Gastrocnemius medialis (tissue), 4 donors: Measurements from ENCODE around the gene ATP6AP2. TPM values are rescaled to one million over a fixed set of nuclear protein-coding genes. Genes with fewer than 3 reads are reported as not detected.
"Not testable (repeated sequence)": the region's sequence is repeated elsewhere in the genome, so short reads cannot be mapped to it uniquely, and the experiment has no call there.

Source experiments
- ATAC-seq, 2 donors: fragments of 150-250 bp; one replicate each; pipeline ENCODE4 v1.9.1; 2016
- DNase-seq, 2 donors: peaks; one replicate each; pipeline ENCODE4 v3.0.0-alpha.2; 2019
- H3K27ac ChIP-seq, 4 donors: fragments of 200-600 bp; sonication (generic); 1 replicate in 1 of 4; 2 replicates in 3 of 4; pipeline ENCODE4 v1.5.1; 2016 to 2018; ENCODE audit warnings: mild to moderate bottlenecking in 2 of 4, moderate library complexity in 1 of 4
- H3K27me3 ChIP-seq, 3 donors: fragments of 200-600 bp; sonication (generic) in 2 of 3; 1 replicate in 1 of 3; 2 replicates in 2 of 3; pipeline versions ENCODE4 v1.5.1 to v1.6.0; 2016 to 2019; ENCODE audit warnings: mild to moderate bottlenecking in 1 of 3, moderate library complexity in 1 of 3
- H3K36me3 ChIP-seq, 2 donors: fragments of 200-600 bp; sonication (generic) in 1 of 2; one replicate each; pipeline ENCODE4 v1.5.1; 2017 to 2018
- H3K4me1 ChIP-seq, 2 donors: fragments of 200-600 bp; sonication (generic) in 1 of 2; one replicate each; pipeline ENCODE4 v1.5.1; 2016 to 2017; ENCODE audit warnings: mild to moderate bottlenecking in 2 of 2
- H3K4me3 ChIP-seq, 4 donors: fragments of 200-600 bp; sonication (generic) in 3 of 4; 1 replicate in 1 of 4; 2 replicates in 3 of 4; pipeline ENCODE4 v1.5.1; 2016 to 2019; ENCODE audit warnings: mild to moderate bottlenecking in 2 of 4
- H3K9me3 ChIP-seq, 3 donors: fragments of 200-600 bp; sonication (generic) in 2 of 3; 1 replicate in 1 of 3; 2 replicates in 2 of 3; pipeline ENCODE4 v1.5.1; 2016 to 2019
- CTCF ChIP-seq, 5 experiments: fragments of 450-650 bp in 3 of 5; fragments of 200-600 bp in 2 of 5; sonication (generic) in 2 of 5; IDR thresholded peaks in 4 of 5; conservative IDR thresholded peaks in 1 of 5; 1 replicate in 4 of 5; 2 replicates in 1 of 5; pipeline ENCODE4 v1.5.1; 2016 to 2019; ENCODE audit warnings: antibody characterized with exemption in 5 of 5, mild to moderate bottlenecking in 3 of 5, moderate library complexity in 3 of 5
- POLR2A ChIP-seq, 2 donors: fragments of 450-650 bp; IDR thresholded peaks; one replicate each; pipeline ENCODE4 v1.6.1; 2017; ENCODE audit warnings: antibody characterized with exemption in 2 of 2, mild to moderate bottlenecking in 2 of 2, moderate library complexity in 2 of 2
- in situ Hi-C, 4 donors: fragments of 200-750 bp; cut with MboI; loops; one replicate each; pipeline versions ENCODE4 v1.15.0 to v1.8.0; 2017; ENCODE audit warnings: low sequenced_read_pairs in 4 of 4
- intact Hi-C: fragments of 100-400 bp; cut with DNase I; formaldehyde crosslinking; loops from one replicate; pipeline ENCODE4 v1.15.1; 2023; ENCODE audit warnings: low total_unique reads
- total RNA-seq, 4 donors: library from RNA; depleted of rRNA; stranded (reverse); fragments of >200 nt; gene quantifications; one replicate each; pipeline versions ENCODE4 v1.1.0 to v1.2.3, GENCODE V29; 2016

Gene ATP6AP2
- total RNA-seq, 4 donors from 2014 or later, result 23.2 to 40.1 (median 31.5) TPM

- no peak for ATAC-seq
- Histone ChIP-seq H3K27me3 (peaks cover 0 to 15% (median 4%) of the 10 kb centered on the region in 3 donors), H3K9me3 (no peaks in the 10 kb centered on the region), H3K4me3 (no peak overlapping the region), H3K36me3 (no peaks in the 10 kb centered on the region), H3K27ac (no peak overlapping the region), H3K4me1 (no peaks in the 10 kb centered on the region)
- intact Hi-C loops (no loop called here), in situ Hi-C loops (no loop called here)
- no peak for TF ChIP-seq POLR2A (IDR thresholded peaks at IDR 0.05)
- no peak for TF ChIP-seq CTCF (IDR thresholded peaks at IDR 0.05 in 4 of 5, conservative IDR thresholded peaks at IDR 0.05 in 1 of 5)
- DNase-seq, result no peak
Measured at GRCh38 chrX:40558590-40558989, 22.2 kb upstream of the ATP6AP2 start.

GRCh38 chrX:40563784-40564183 is 17.0 kb upstream of the ATP6AP2 start:
- ATAC-seq (no peak), DNase-seq (no peak)
- H3K27me3 ChIP-seq, result peaks cover 0 to 13% (median 0%) of the 10 kb centered on the region in 3 donors

GRCh38 chrX:40564447-40564846 is 16.3 kb upstream of the ATP6AP2 start:
- Histone ChIP-seq H3K4me3 (no peak overlapping the region), H3K27ac (no peak overlapping the region), H3K27me3 (peaks cover 0 to 8% (median 0%) of the 10 kb centered on the region in 3 donors), H3K36me3 (no peaks in the 10 kb centered on the region), H3K4me1 (no peaks in the 10 kb centered on the region), H3K9me3 (no peaks in the 10 kb centered on the region)
- intact Hi-C loops (no loop called here), in situ Hi-C loops (no loop called here)
- ATAC-seq (no peak), DNase-seq (no peak)
- TF ChIP-seq POLR2A (IDR thresholded peaks at IDR 0.05), result no peak
- no peak for TF ChIP-seq CTCF (IDR thresholded peaks at IDR 0.05 in 4 of 5, conservative IDR thresholded peaks at IDR 0.05 in 1 of 5)

More at GRCh38 chrX:40563784-40564183, 17.0 kb upstream of the ATP6AP2 start:
- Histone ChIP-seq H3K9me3 (no peaks in the 10 kb centered on the region), H3K4me3 (no peak overlapping the region), H3K36me3 (no peaks in the 10 kb centered on the region), H3K4me1 (no peaks in the 10 kb centered on the region), H3K27ac (no peak overlapping the region)
- intact Hi-C loops (no loop called here), in situ Hi-C loops (no loop called here)
- TF ChIP-seq CTCF (IDR thresholded peaks at IDR 0.05 in 4 of 5, conservative IDR thresholded peaks at IDR 0.05 in 1 of 5) (no peak), POLR2A (IDR thresholded peaks at IDR 0.05) (no peak)

- ATAC-seq, result no peak
- no peak overlapping the region for H3K27ac ChIP-seq
- H3K4me3 ChIP-seq, result no peak overlapping the region
- no peak for DNase-seq
- H3K4me1 ChIP-seq, result no peaks in the 10 kb centered on the region
- in situ Hi-C loops (no loop called here), intact Hi-C loops (no loop called here)
- no peak for TF ChIP-seq CTCF (IDR thresholded peaks at IDR 0.05 in 4 of 5, conservative IDR thresholded peaks at IDR 0.05 in 1 of 5)
- no peak for TF ChIP-seq POLR2A (IDR thresholded peaks at IDR 0.05)
- peaks cover 0 to 6% (median 0%) of the 10 kb centered on the region in 3 donors for H3K27me3 ChIP-seq
- H3K36me3 ChIP-seq, result no peaks in the 10 kb centered on the region
- no peaks in the 10 kb centered on the region for H3K9me3 ChIP-seq
Measured at GRCh38 chrX:40570346-40571093, 10.2 kb upstream of the ATP6AP2 start.

- H3K27me3 ChIP-seq, H3K27ac ChIP-seq, H3K9me3 ChIP-seq, in situ Hi-C loops, H3K4me1 ChIP-seq, intact Hi-C loops, ATAC-seq, H3K4me3 ChIP-seq, H3K36me3 ChIP-seq, DNase-seq: not testable (repeated sequence)
Measured at GRCh38 chrX:40571164-40571563, 9.6 kb upstream of the ATP6AP2 start.
